Measurements from ENCODE around the gene PDK2. TPM values are rescaled to one million over a fixed set of nuclear protein-coding genes. Genes with fewer than 3 reads are reported as not detected.

PDK2 gene
- total and polyA plus RNA-seq, 7 donors = 50.3 to 213 (median 99.4) TPM

DNA sequence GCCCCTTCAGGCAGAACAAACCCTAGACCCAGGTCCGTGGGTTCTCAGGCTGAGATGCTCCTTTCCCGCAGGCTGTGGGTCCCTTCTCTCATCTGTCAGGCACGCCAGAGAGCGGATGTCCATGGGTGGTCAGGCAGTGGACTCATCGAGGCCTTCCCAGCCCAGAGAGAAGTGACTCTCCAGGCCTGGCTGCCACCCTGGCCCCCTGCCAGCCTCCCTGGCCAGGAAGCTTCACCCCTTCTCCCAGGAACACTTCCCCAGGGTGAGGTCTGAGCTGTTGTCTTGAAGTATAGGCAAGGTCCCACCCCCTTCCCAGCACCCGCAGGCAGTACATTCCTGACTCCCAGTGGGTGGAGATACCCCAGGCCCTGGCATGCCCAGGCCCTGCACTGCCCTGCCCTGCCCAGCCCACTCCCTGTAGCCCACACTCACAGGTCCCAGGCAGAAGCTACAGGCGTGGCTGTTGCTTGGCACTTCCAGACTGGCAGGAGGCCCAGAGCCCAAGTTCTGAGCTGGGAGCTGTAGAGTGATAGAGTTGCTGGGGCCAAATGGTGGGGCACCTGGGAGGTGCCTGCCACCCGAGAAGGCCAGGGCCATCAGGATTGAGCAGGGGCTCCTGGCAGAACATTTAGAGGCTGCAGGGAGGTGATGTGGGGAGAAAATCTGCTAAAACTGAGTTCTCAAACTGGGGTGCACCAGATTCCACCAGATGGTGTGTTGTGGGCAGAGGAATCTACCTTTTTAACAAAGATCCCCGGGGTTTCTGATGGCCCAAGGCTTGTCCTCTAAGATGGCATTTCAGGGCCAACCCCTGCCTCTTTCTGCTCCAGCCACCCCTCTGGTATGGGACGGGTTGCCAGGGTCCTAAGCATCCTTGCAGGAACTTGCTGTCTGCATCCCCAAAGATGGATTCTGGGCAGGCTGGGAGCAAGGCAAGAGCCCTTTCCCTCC is 32.6 kb upstream of the PDK2 start:
- Histone ChIP-seq H3K27ac (peak overlapping the region; percentile 92), H3K36me3 (ENCODE audit: insufficient read depth in 1 of 2, low read depth in 1 of 2) (no peaks in the 10 kb centered on the region), H3K4me3 (peak overlapping the region; percentile 35), H3K9me3 (no peaks in the 10 kb centered on the region), H3K4me1 (peaks cover 95% of the 10 kb centered on the region), H3K27me3 (ENCODE audit: insufficient read depth in 3 of 3, low read length in 2 of 3) (no peaks in the 10 kb centered on the region)
- WGBS, 3 donors = 39 to 59% (median 40%) methylated on average over 10 of the region's 10 CpGs
- intact Hi-C loops (cut with DNase I) = no loop called here
- DNase-seq (peak; percentile 74 to 89), ATAC-seq (peak; percentile 66 to 71 (median 70))
- TF ChIP-seq, protein P1, sequence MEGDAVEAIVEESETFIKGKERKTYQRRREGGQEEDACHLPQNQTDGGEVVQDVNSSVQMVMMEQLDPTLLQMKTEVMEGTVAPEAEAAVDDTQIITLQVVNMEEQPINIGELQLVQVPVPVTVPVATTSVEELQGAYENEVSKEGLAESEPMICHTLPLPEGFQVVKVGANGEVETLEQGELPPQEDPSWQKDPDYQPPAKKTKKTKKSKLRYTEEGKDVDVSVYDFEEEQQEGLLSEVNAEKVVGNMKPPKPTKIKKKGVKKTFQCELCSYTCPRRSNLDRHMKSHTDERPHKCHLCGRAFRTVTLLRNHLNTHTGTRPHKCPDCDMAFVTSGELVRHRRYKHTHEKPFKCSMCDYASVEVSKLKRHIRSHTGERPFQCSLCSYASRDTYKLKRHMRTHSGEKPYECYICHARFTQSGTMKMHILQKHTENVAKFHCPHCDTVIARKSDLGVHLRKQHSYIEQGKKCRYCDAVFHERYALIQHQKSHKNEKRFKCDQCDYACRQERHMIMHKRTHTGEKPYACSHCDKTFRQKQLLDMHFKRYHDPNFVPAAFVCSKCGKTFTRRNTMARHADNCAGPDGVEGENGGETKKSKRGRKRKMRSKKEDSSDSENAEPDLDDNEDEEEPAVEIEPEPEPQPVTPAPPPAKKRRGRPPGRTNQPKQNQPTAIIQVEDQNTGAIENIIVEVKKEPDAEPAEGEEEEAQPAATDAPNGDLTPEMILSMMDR (IDR thresholded peaks at IDR 0.05) = no peak

DNA sequence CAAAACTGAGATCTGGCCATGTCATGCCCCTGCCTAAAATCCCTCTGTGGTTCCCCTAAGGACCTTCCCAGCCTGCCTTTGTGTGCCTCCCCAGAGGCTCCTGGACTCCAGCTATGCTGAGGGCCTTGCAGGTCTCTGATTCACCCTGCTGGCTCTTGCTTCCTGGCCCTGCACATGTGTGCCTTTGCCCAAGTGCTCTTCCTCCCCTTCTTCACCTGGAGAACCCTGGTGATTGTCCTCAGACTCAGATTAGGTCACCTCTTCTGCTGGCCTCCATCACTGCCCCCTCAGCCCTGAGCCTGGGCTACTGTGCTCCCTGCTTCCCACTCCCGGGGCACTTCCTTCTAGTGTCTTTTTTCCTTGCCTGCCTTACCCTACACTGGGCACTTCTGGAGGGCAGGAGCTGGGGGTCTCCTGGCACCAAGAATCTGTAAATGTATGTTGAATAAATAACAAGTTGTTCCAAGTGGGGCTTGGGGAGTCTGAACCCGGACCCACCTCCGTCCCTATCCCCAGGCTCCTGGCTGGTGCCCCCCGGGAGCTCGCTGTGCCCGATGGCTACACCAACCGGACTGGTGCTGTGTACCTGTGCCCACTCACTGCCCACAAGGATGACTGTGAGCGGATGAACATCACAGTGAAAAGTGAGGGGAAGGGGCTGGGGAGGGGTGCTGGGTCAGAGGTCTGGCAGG is 31.4 kb upstream of the PDK2 start:
- H3K4me1 ChIP-seq = peaks cover 93% of the 10 kb centered on the region
- H3K36me3 ChIP-seq (ENCODE audit: insufficient read depth in 1 of 2, low read depth in 1 of 2) = peaks cover 0 to 5% of the 10 kb centered on the region in 2 donors
- no peaks in the 10 kb centered on the region for H3K9me3 ChIP-seq
- ATAC-seq (no peak), DNase-seq (no peak)
- TF ChIP-seq, protein P1 (IDR thresholded peaks at IDR 0.05) = no peak
- intact Hi-C loops (cut with DNase I) = no loop called here
- WGBS, 3 donors = 94 to 98% (median 95%) methylated on average over 8 of the region's 8 CpGs
- peak overlapping the region; percentile 92 for H3K27ac ChIP-seq
- H3K27me3 ChIP-seq (ENCODE audit: insufficient read depth in 3 of 3, low read length in 2 of 3) = no peaks in the 10 kb centered on the region
- H3K4me3 ChIP-seq = no peak overlapping the region

DNA sequence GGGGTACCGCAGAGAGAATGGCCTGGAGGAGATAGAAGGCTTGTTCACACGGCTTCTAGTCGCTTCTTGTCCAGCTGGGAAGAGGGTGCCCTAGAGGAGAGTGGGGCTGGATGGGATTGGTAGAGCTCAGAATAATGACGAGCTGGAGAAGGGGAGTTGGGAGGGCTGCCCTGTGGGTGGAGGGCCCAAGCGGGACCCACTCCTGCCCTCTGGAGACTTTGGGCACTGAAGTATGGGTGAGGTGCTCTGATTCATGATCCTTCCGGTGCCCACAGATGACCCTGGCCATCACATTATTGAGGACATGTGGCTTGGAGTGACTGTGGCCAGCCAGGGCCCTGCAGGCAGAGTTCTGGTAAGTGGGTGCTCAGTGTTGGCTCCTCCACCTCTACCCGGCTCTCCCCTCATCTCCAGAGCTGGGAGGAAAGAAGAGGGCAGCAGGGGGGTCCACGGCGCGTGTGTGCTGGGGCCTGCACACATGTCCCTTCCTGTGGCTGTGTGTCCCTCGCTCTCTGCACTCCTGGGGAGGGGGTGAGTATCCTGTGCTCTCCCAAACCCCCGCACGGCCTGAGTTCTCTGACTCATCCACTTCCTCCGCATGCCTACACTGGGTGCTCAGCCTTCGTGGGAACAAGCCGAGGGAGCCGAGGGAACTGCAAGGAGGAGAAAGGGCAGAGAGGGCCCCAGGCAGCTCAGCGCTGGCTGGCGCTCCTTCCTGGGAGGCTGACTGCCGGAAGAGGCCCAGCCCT is 30.7 kb upstream of the PDK2 start:
- intact Hi-C loops (cut with DNase I) = no loop called here
- DNase-seq (peak; percentile 62 to 71), ATAC-seq (peak; percentile 16 to 57 (median 32))
- Histone ChIP-seq H3K4me1 (peaks cover 86% of the 10 kb centered on the region), H3K27me3 (ENCODE audit: insufficient read depth in 3 of 3, low read length in 2 of 3) (no peaks in the 10 kb centered on the region), H3K27ac (peak overlapping the region; percentile 92), H3K36me3 (ENCODE audit: insufficient read depth in 1 of 2, low read depth in 1 of 2) (peaks cover 0 to 10% of the 10 kb centered on the region in 2 donors), H3K9me3 (no peaks in the 10 kb centered on the region), H3K4me3 (no peak overlapping the region)
- TF ChIP-seq, protein P1 (IDR thresholded peaks at IDR 0.05) = no peak
- WGBS, 3 donors = 67 to 75% (median 68%) methylated on average over 18 to 20 of the region's 20 CpGs

DNA sequence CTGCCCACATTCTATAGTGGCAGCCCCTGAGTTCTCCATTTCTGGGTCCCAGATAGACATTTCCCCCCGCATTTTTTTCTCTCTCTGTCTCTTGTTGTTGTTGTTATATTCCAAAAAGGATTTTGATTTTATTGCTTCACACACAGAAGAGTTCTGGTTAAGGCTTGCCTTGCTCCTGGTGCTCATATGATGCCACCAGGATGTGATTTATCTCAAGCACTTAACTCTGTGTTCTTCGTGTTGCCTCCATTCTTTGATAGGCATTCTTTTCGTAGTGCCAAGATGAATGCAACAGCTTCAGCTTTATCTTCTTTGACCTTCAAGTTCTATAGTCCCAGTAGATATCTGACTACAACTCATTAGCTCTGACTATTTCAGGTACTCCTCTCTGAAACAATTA is 30.1 kb upstream of the PDK2 start:
- intact Hi-C loops (cut with DNase I) = no loop called here
- DNase-seq (no peak), ATAC-seq (no peak)
- no peak overlapping the region for H3K4me3 ChIP-seq
- WGBS, 3 donors = 54 to 62% (median 59%) methylated on average over 3 of the region's 3 CpGs
- H3K4me1 ChIP-seq = peaks cover 80% of the 10 kb centered on the region
- H3K27ac ChIP-seq = peak overlapping the region; percentile 92
- peaks cover 0 to 16% of the 10 kb centered on the region in 2 donors for H3K36me3 ChIP-seq (ENCODE audit: insufficient read depth in 1 of 2, low read depth in 1 of 2)
- TF ChIP-seq, protein P1 (IDR thresholded peaks at IDR 0.05) = no peak
- H3K27me3 ChIP-seq (ENCODE audit: insufficient read depth in 3 of 3, low read length in 2 of 3) = no peaks in the 10 kb centered on the region
- no peaks in the 10 kb centered on the region for H3K9me3 ChIP-seq
